Erythroblast (primary cell): ENCODE measurements around the gene ST6GALNAC2.
"Not testable (repeated sequence)": the region's sequence is repeated elsewhere in the genome, so short reads cannot be mapped to it uniquely, and the experiment has no call there.

Experiments
- GATA1 ChIP-seq: IDR thresholded peaks from 2 replicates; pipeline ENCODE4 v1.6.1; 2011; ENCODE audit warnings: low read depth, mild to moderate bottlenecking, control low read depth, low read length, moderate library complexity
- POLR2A ChIP-seq: IDR thresholded peaks from 2 replicates; pipeline ENCODE4 v1.6.1; 2011; ENCODE audit warnings: mild to moderate bottlenecking, low read length

DNA sequence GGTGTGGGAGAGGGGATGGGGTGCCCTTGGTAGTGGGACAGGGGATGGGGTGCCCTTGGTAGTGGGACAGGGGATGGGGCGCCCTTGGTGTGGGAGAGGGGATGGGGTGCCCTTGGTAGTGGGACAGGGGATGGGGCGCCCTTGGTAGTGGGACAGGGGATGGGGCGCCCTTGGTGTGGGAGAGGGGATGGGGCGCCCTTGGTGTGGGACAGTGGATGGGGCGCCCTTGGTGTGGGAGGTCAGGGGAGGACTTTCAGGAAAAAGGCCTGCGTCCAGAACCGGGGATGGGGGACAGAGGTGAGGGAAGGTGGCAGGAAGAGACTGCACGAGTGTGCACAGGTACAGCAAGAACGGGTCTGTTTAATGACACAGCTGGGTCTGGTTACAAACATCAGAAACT, 58.6 kb downstream of the ST6GALNAC2 start:
- not testable (repeated sequence) for TF ChIP-seq POLR2A, GATA1
